ENCODE measurements around the gene GPATCH8. TPM values are rescaled to one million over a fixed set of nuclear protein-coding genes. Genes with fewer than 3 reads are reported as not detected.

The GPATCH8 gene
- total and polyA plus RNA-seq, 2 donors (not counting 3 experiments of a cell fraction or from before 2014, with no cell fraction given), result 14.6 to 35.3 TPM

- no peak overlapping the region for H3K4me3 ChIP-seq (replicated peaks in 1 of 3; ENCODE audit: insufficient read depth in 1 of 3, low read depth in 1 of 3, low read length in 3 of 3)
- H3K9me3 ChIP-seq (replicated peaks; ENCODE audit: control insufficient read depth, insufficient read depth, low read length), result no peaks in the 10 kb centered on the region
- H4K20me1 ChIP-seq (replicated peaks; ENCODE audit: control insufficient read depth, extremely low read depth, insufficient read depth, low read length), result no peaks in the 10 kb centered on the region
- DNase-seq (ENCODE audit: low read depth, low spot score) (no peak), FAIRE-seq (no peak)
- H2AFZ ChIP-seq (ENCODE audit: low read depth, low read length), result no peak overlapping the region
- H3K79me2 ChIP-seq (ENCODE audit: control insufficient read depth, insufficient read depth, low read length), result no peaks in the 10 kb centered on the region
- ChIA-PET POLR2A (no interaction called here), CTCF (interaction anchor here (0.6 to 0.7 kb wide), 2 partner anchors 17 to 38 kb away, joined by 3 read pairs; partner anchors contain the start of gene FZD2)
- no peak for TF ChIP-seq FOS (IDR thresholded peaks at IDR 0.05; ENCODE audit: borderline replicate concordance, insufficient read depth, low read length)
- no peak for TF ChIP-seq POLR2A (IDR thresholded peaks at IDR 0.05; ENCODE audit: low read depth, low read length)
- TF ChIP-seq JUN (IDR thresholded peaks at IDR 0.05; ENCODE audit: borderline replicate concordance, insufficient read depth, insufficient read length, low read depth), result no peak
- TF ChIP-seq, protein P1, sequence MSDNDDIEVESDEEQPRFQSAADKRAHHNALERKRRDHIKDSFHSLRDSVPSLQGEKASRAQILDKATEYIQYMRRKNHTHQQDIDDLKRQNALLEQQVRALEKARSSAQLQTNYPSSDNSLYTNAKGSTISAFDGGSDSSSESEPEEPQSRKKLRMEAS (IDR thresholded peaks at IDR 0.05; ENCODE audit: insufficient read depth, insufficient read length), result no peak
- no peak for TF ChIP-seq POLR2AphosphoS5 (IDR thresholded peaks at IDR 0.05; ENCODE audit: insufficient read depth, low read depth, low read length)
- TF ChIP-seq CTCF (IDR thresholded peaks at IDR 0.05; ENCODE audit: extremely low read depth in 1 of 2, insufficient read depth in 1 of 2, low read depth in 1 of 2, low read length in 2 of 2), result no peak
- TF ChIP-seq EZH2 (IDR thresholded peaks at IDR 0.05; ENCODE audit: borderline replicate concordance, low read depth, low read length, severe bottlenecking), result no peak
- TF ChIP-seq GATA2 (IDR thresholded peaks at IDR 0.05; ENCODE audit: insufficient read depth, insufficient read length, low read depth, low read length), result no peak
- no peak for TF ChIP-seq MYC (IDR thresholded peaks at IDR 0.05; ENCODE audit: low read depth, low read length)
- no peaks in the 10 kb centered on the region for H3K9me1 ChIP-seq (replicated peaks; ENCODE audit: control insufficient read depth, extremely low read depth, insufficient read depth, low read length)
- dilution Hi-C loops (cut with MboI; ENCODE audit: extremely low pct_ligation_motif_present, low sequenced_read_pairs) (no loop called here), intact Hi-C loops (cut with micrococcal nuclease) (no loop called here)
- no peaks in the 10 kb centered on the region for H3K36me3 ChIP-seq (ENCODE audit: control insufficient read depth in 2 of 2, extremely low read depth in 1 of 2, insufficient read depth in 2 of 2, low read length in 2 of 2)
- peaks cover 4 to 12% of the 10 kb centered on the region in 2 experiments for H3K27me3 ChIP-seq (ENCODE audit: control insufficient read depth in 2 of 2, insufficient read depth in 2 of 2, low read length in 2 of 2)
- no TSS peak for BruUV-seq (replicated peaks)
- H3K4me2 ChIP-seq (ENCODE audit: insufficient read depth, low read length), result no peak overlapping the region
- H3K27ac ChIP-seq (ENCODE audit: insufficient read depth, low read depth, low read length), result no peak overlapping the region
- peaks cover 6% of the 10 kb centered on the region for H3K4me1 ChIP-seq (ENCODE audit: control insufficient read depth, extremely low read depth, insufficient read depth, low read length)
- no peak overlapping the region for H3K9ac ChIP-seq (replicated peaks; ENCODE audit: extremely low read depth, insufficient read depth, low read length)
Measured at GRCh38 chr17:44540246-44541084, 37.3 kb upstream of the GPATCH8 start.

Data from endothelial cell of umbilical vein (primary cell).